Measurements from ENCODE around the gene SREBF1. TPM values are rescaled to one million over a fixed set of nuclear protein-coding genes. Genes with fewer than 3 reads are reported as not detected.

The SREBF1 gene
- total and polyA plus RNA-seq, 2 of the 8 experiments (the other 6 are each of a cell fraction or from before 2014, with no cell fraction given) = 28.6 to 70.8 TPM

GRCh38 chr17:17812211-17813054 is 24.4 kb downstream of the SREBF1 start:
- no peak overlapping the region for H2AFZ ChIP-seq (ENCODE audit: low read length)
- peaks cover 6 to 17% of the 10 kb centered on the region in 2 experiments for H4K20me1 ChIP-seq (replicated peaks in 1 of 2; ENCODE audit: control insufficient read depth in 1 of 2, insufficient read depth in 2 of 2, low read length in 2 of 2)
- no peak overlapping the region for H3K4ac ChIP-seq (replicated peaks; ENCODE audit: insufficient read length, low read depth, low read length)
- no peak overlapping the region for H3K56ac ChIP-seq (replicated peaks; ENCODE audit: insufficient read length, low read depth, low read length)
- H3K79me1 ChIP-seq (ENCODE audit: low read depth, low read length) = no peaks in the 10 kb centered on the region
- peak overlapping the region in 1 of 2 experiments; percentile 69; a peak in 2 of 4 replicates for H3K4me2 ChIP-seq (ENCODE audit: insufficient read depth in 1 of 2, low read depth in 2 of 2, low read length in 2 of 2)
- peak overlapping the region in 1 of 4 experiments; percentile 14; a peak in 1 of 8 replicates for H3K4me3 ChIP-seq (ENCODE audit: extremely low read depth in 1 of 4, insufficient read depth in 2 of 4, low read depth in 3 of 4, low read length in 4 of 4)
- no peak overlapping the region for H3K23ac ChIP-seq (ENCODE audit: insufficient read length)
- H3K36me3 ChIP-seq (ENCODE audit: control insufficient read depth in 2 of 4, insufficient read depth in 4 of 4, low read length in 3 of 4) = peaks cover 18 to 38% (median 29%) of the 10 kb centered on the region in 4 experiments; a peak in 7 of 8 replicates
- peaks cover 10% of the 10 kb centered on the region; the same call in 1 of the 2 replicates for H3K23me2 ChIP-seq (ENCODE audit: low read depth, low read length)
- WGBS, 2 experiments (ENCODE audit: extremely low coverage in 1 of 2, insufficient coverage in 1 of 2, insufficient read length in 1 of 2, insufficient replicate concordance in 2 of 2, low coverage in 1 of 2, low lambda C conversion rate in 2 of 2, missing lambda C conversion rate in 1 of 2) = 63% methylated on average over 53 of the region's 59 CpGs; no CpG with 5 or more reads in 1 of the 2 experiments
- H3K9me3 ChIP-seq (ENCODE audit: insufficient read depth in 2 of 2, low read depth in 1 of 2, low read length in 1 of 2) = no peaks in the 10 kb centered on the region
- FAIRE-seq (no peak), DNase-seq (ENCODE audit: low read depth in 1 of 2, low spot score in 2 of 2) (peak in 1 of 2 experiments; percentile 99)
- H2AK5ac ChIP-seq (ENCODE audit: low read depth, low read length) = no peak overlapping the region; the same call in 1 of the 2 replicates
- no peak overlapping the region for H2BK15ac ChIP-seq (ENCODE audit: low read length)
- H3K79me2 ChIP-seq (ENCODE audit: control insufficient read depth in 1 of 2, insufficient read depth in 2 of 2, low read length in 2 of 2) = no peaks in the 10 kb centered on the region
- H2BK12ac ChIP-seq (ENCODE audit: low read depth, low read length) = 0 out of 2 replicates have a peak overlapping the region, but pooled peaks have one; percentile 92
- no peak overlapping the region for H3K9ac ChIP-seq (replicated peaks in 1 of 4; ENCODE audit: extremely low read depth in 1 of 4, low read depth in 3 of 4, low read length in 3 of 4)
- peak overlapping the region; percentile 16 for H4K8ac ChIP-seq (ENCODE audit: extremely low read depth, insufficient read depth, low read length)
- H4K91ac ChIP-seq (replicated peaks; ENCODE audit: insufficient read length, low read length) = no peak overlapping the region
- H2BK5ac ChIP-seq (ENCODE audit: low read depth, low read length) = peak overlapping the region; percentile 75; the same call in 1 of the 2 replicates
- ChIA-PET CTCF (ENCODE audit: partially characterized antibody) (interaction anchor here (0.7 to 18.1 kb wide), 50 partner anchors 7 to 1885 kb away, joined by 3 to 375 read pairs (median 4); partner anchors contain the start of gene SREBF1), POLR2A (ENCODE audit: partially characterized antibody) (interaction anchor here (0.7 to 24.7 kb wide), 8 partner anchors 12 to 112 kb away, joined by 3 to 532 read pairs (median 4); partner anchors contain the start of gene SREBF1)
- H3K14ac ChIP-seq (ENCODE audit: insufficient read length) = no peak overlapping the region
- peak overlapping the region; percentile 83 for H3K18ac ChIP-seq (ENCODE audit: extremely low read depth, low read length)
- no peak overlapping the region for H3K27ac ChIP-seq (ENCODE audit: low read depth, low read length)
- no peak overlapping the region for H2BK120ac ChIP-seq (replicated peaks; ENCODE audit: low read depth, low read length)
- peaks cover 0 to 20% (median 12%) of the 10 kb centered on the region in 4 experiments; a peak in 6 of 7 replicates for H3K4me1 ChIP-seq (replicated peaks in 1 of 4; ENCODE audit: control insufficient read depth in 3 of 4, insufficient read depth in 4 of 4, low read length in 3 of 4)
- H4K5ac ChIP-seq (ENCODE audit: insufficient read length, low read depth, low read length) = no peak overlapping the region
- 0 out of 2 replicates have a peak overlapping the region, but pooled peaks have one; percentile 5 for H2BK20ac ChIP-seq (ENCODE audit: low read length)
- peaks cover 6 to 23% (median 16%) of the 10 kb centered on the region in 4 experiments for H3K27me3 ChIP-seq (replicated peaks in 1 of 4; ENCODE audit: control insufficient read depth in 3 of 4, extremely low read depth in 1 of 4, insufficient read depth in 3 of 4, low read length in 3 of 4)
- TF ChIP-seq YY1 (IDR thresholded peaks at IDR 0.05; ENCODE audit: low read depth, low read length) (peak; percentile 96), SAP30 (IDR thresholded peaks at IDR 0.05; ENCODE audit: insufficient read depth, insufficient replicate concordance, low read length) (no peak), TBP (IDR thresholded peaks at IDR 0.05; ENCODE audit: low read depth, low read length) (peak; percentile 25; the same call in 1 of the 2 replicates), CREB1 (IDR thresholded peaks at IDR 0.05) (no peak), JUND (IDR thresholded peaks at IDR 0.05; ENCODE audit: low read length) (no peak), TAF1 (IDR thresholded peaks at IDR 0.05; ENCODE audit: low read depth, low read length) (no peak), RXRA (IDR thresholded peaks at IDR 0.05; ENCODE audit: insufficient read depth, low read depth, low read length) (no peak), NRF1 (IDR thresholded peaks at IDR 0.05; ENCODE audit: low read depth, low read length) (no peak), EP300 (IDR thresholded peaks at IDR 0.05; ENCODE audit: borderline replicate concordance in 1 of 2, low read depth in 2 of 2, low read length in 2 of 2) (no peak), KDM5A (IDR thresholded peaks at IDR 0.05; ENCODE audit: low read length) (no peak)
